SK-N-MC (cell line): Measurements from ENCODE around the gene ZFAND3.

Source experiments
- EZH2 ChIP-seq: fragments of 200-600 bp; sonication (generic); IDR thresholded peaks from one replicate; pipeline ENCODE4 v1.6.1; 2017; ENCODE audit warnings: antibody characterized with exemption
- FOXP2 ChIP-seq: optimal IDR thresholded peaks from 2 replicates; pipeline ENCODE3; 2011; ENCODE audit warnings: mild to moderate bottlenecking, moderate library complexity; ENCODE audit not compliant: insufficient read depth; ENCODE audit errors: extremely low read length, control extremely low read depth
- POLR2AphosphoS5 ChIP-seq: IDR thresholded peaks from 2 replicates; pipeline ENCODE4 v1.6.1; 2012; ENCODE audit warnings: mild to moderate bottlenecking, low read depth, low read length, borderline replicate concordance

- TF ChIP-seq EZH2 = no peak
- no peak for TF ChIP-seq POLR2AphosphoS5
- no peak for TF ChIP-seq FOXP2
These were observed 48.9 kb downstream of the ZFAND3 start for GRCh38 chr6:37868447-37868825.
